ENCODE data around the gene CYSTM1.
"Not testable (repeated sequence)": the region's sequence is repeated elsewhere in the genome, so short reads cannot be mapped to it uniquely, and the experiment has no call there.

The CYSTM1 gene

DNA sequence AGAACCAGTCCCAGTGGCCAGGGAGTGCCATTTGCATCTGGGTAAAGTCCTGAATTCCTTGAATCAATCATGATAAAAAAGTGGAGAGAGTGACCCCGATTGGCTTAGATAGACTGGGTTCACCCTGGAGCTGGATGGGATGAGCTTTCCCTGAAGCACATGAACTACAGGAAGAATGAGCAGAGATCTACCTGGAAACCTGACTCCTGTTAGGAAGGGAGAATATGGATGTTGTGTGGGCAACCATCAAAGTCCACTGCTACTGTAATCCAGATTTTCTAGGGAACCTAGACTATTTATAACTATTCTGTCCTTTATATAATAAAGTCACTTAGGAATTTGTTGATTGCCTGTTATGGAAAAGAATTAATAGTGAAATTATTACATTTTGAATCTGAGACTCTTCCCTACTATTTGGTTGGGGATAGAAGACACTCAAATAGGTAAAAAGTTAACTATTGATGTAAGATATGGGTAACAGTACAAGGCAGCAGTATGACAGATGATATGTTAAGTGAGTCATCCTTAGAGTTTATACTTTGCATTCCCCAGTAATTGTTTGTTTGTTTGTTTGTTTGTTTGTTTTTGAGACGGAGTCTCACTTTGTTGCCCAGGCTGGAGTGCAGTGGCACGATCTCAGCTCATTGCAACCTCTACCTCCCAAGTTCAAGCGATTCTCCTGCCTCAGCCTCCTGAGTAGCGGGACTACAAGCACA is 17.9 kb downstream of the CYSTM1 start:
- no peak overlapping the region for H3K4me3 ChIP-seq (ENCODE audit: low read depth, low read length)
- TF ChIP-seq, protein P1, sequence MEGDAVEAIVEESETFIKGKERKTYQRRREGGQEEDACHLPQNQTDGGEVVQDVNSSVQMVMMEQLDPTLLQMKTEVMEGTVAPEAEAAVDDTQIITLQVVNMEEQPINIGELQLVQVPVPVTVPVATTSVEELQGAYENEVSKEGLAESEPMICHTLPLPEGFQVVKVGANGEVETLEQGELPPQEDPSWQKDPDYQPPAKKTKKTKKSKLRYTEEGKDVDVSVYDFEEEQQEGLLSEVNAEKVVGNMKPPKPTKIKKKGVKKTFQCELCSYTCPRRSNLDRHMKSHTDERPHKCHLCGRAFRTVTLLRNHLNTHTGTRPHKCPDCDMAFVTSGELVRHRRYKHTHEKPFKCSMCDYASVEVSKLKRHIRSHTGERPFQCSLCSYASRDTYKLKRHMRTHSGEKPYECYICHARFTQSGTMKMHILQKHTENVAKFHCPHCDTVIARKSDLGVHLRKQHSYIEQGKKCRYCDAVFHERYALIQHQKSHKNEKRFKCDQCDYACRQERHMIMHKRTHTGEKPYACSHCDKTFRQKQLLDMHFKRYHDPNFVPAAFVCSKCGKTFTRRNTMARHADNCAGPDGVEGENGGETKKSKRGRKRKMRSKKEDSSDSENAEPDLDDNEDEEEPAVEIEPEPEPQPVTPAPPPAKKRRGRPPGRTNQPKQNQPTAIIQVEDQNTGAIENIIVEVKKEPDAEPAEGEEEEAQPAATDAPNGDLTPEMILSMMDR (IDR thresholded peaks at IDR 0.05; ENCODE audit: insufficient read depth, low read length, missing control alignments), result no peak
- ChIA-PET CTCF (interaction anchor here (1.0 kb wide), 1 partner anchor 47 kb away, joined by 4 read pairs; no protein-coding TSS in a partner anchor), POLR2A (no interaction called here)
- DNase-seq (ENCODE audit: low read depth, low spot score), result no peak

DNA sequence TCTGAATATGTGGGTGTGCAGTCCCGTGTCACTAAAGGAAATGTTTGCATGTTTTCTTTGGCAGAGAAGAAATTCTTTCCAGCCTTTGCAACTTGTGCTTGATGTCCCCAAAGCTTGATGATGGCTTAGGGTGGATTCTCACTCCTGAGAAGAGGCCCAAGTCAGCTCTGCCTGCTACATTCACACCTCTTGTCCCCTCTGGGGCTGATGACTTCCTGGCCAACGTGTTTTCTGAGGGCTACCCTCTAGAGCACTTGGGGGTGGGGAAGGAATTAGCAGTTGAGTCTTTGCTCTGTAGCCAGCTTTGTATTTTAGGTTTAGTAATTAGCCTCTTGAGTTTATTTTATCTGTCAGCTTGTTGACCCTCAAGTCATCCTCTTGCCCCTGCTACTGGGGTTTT is 19.7 kb downstream of the CYSTM1 start:
- DNase-seq (ENCODE audit: low read depth, low spot score), result no peak
- H3K4me3 ChIP-seq (ENCODE audit: low read depth, low read length), result no peak overlapping the region
- CTCF ChIA-PET, result no interaction called here
- POLR2A ChIA-PET, result interaction anchor here (0.5 kb wide), 1 partner anchor 63 kb away, joined by 3 read pairs; no protein-coding TSS in a partner anchor
- TF ChIP-seq, protein P1 (IDR thresholded peaks at IDR 0.05; ENCODE audit: insufficient read depth, low read length, missing control alignments), result no peak

DNA sequence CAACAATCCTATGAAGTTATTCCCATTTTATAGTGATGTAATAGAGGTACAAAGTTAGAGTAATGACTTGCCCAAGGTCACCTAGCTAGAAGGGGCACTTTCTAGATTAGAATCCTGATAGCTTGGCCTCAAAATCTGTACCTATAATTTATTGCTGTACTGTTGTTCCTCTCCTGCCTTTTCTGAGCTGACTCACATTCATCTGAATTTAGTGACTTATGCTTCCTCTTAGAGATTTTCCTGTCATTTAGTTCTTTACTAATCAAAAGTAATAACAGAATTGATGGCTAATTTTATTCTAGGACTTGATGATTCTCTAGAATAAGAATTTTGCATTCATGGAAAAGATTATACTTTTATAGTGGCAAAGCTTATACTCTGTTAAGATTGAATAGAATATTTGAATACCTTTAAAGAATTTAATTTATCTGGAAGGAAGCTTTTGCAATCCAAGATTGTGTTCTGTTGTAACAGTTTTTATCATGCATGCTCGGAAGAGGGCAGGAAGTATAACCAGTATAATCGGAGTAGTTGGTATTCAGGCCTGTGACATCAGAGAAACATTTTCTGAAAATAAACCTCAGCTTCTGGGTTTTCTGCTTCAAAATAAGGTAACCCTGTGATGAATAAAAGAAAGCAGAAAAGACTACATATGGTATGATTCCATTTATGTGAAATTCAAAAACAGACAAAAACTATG is 21.3 kb downstream of the CYSTM1 start:
- POLR2A ChIA-PET, result no interaction called here
- CTCF ChIA-PET, result interaction anchor here (1.0 kb wide), 1 partner anchor 43 kb away, joined by 4 read pairs; no protein-coding TSS in a partner anchor
- no peak overlapping the region for H3K4me3 ChIP-seq (ENCODE audit: low read depth, low read length)
- TF ChIP-seq, protein P1 (IDR thresholded peaks at IDR 0.05; ENCODE audit: insufficient read depth, low read length, missing control alignments), result no peak
- no peak for DNase-seq (ENCODE audit: low read depth, low spot score)

DNA sequence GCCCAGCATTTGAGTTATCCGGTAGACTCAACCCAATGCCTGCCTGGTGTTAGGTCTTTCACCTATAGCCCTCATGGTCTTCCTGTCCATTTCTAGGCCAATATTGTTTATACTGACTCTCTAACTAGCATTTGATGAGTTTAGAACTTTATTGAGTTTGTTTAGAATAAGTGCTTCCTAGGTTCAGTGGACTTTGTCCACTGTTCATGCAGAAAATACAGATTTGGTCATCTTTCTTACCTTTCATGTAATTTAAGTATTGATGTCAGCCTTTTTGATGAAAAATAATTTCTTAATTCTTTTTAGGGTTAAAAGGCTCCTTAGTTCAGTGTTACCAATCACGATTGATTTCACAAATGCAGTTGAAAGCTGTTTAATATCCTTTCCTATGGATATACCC is 22.0 kb downstream of the CYSTM1 start:
- POLR2A ChIA-PET, result no interaction called here
- no peak for DNase-seq (ENCODE audit: low read depth, low spot score)
- TF ChIP-seq, protein P1 (IDR thresholded peaks at IDR 0.05; ENCODE audit: insufficient read depth, low read length, missing control alignments), result no peak
- no peak overlapping the region for H3K4me3 ChIP-seq (ENCODE audit: low read depth, low read length)
- CTCF ChIA-PET, result interaction anchor here (0.9 kb wide), 1 partner anchor 162 kb away, joined by 3 read pairs; no protein-coding TSS in a partner anchor

DNA sequence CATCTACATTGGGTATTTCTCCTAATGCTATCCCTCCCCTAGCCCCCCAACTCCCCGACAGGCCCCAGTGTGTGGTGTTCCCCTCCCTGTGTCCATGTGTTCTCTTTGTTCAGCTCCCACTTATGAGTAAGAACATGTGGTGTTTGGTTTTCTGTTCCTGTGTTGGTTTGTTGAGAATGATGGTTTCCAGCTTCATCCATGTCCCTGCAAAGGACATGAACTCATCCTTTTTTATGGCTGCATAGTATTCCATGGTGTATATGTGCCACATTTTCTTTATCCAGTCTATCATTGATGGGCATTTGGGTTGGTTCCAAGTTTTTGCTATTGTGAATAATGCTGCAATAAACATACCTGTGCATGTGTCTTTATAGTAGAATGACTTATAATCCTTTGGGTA is 23.9 kb downstream of the CYSTM1 start:
- POLR2A ChIA-PET; H3K4me3 ChIP-seq (ENCODE audit: low read depth, low read length); DNase-seq (ENCODE audit: low read depth, low spot score); CTCF ChIA-PET: not testable (repeated sequence)

DNA sequence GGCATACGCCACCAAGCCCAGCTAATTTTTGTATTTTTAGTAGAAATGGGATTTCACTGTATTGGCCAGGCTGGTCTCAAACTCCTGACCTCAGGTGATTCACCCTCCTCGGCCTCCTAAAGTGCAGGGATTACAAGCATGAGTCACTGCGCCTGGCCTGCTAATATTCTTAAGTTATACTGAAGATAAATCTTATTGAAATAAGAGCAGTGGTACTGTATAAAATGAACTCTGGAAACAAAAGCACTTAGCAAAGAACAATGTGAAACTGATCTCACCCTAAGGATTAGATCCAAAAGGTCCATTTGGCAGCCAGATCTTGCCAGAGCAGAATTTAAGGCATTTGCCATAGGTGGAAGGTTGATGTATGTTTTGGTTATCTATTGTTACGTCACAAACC is 27.1 kb downstream of the CYSTM1 start:
- H3K4me3 ChIP-seq (ENCODE audit: low read depth, low read length), result no peak overlapping the region
- ChIA-PET CTCF (no interaction called here), POLR2A (no interaction called here)
- TF ChIP-seq, protein P1 (IDR thresholded peaks at IDR 0.05; ENCODE audit: insufficient read depth, low read length, missing control alignments), result no peak
- no peak for DNase-seq (ENCODE audit: low read depth, low spot score)
